Stomach (tissue), 4 donors: Measurements from ENCODE around the gene ALG9.

Source experiments
- POLR2A ChIP-seq, 4 donors: fragments of 450-650 bp; IDR thresholded peaks; one replicate each; pipeline ENCODE4 v1.6.1; 2016; ENCODE audit warnings: antibody characterized with exemption in 4 of 4, control low read depth in 2 of 4, mild to moderate bottlenecking in 1 of 4, moderate library complexity in 1 of 4
- POLR2AphosphoS5 ChIP-seq, 3 donors: sonication (generic); formaldehyde crosslinking; IDR thresholded peaks; one replicate each; pipeline ENCODE4 v1.6.1; 2016; ENCODE audit warnings: antibody characterized with exemption in 3 of 3
- TF ChIP-seq, protein P1 (sequence below), 7 experiments: fragments of 450-650 bp in 4 of 7; fragments of 200-600 bp in 3 of 7; sonication (generic) in 3 of 7; IDR thresholded peaks; one replicate each; pipeline ENCODE4 v1.5.1; 2016 to 2019; ENCODE audit warnings: antibody characterized with exemption in 7 of 7, control low read depth in 2 of 7, mild to moderate bottlenecking in 1 of 7

DNA sequence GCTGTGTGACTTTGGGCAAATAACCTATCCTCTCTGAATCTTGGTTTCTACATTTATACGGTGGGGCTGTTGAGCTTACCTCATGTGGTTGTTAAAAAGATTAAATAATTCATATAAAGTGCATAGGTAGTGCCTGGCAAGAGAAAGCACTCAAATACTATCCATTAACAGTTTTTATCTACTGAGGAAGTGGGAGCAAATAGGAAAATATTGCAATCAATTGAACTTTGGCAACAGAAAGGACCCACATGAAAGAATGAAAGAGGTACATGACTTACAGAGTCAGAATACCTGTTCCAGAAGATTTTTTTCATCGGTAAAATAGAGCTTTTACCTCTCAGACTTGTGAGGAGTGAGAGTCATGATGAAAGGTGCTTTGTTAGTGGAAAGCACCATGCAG, 98.8 kb downstream of the ALG9 start:
- no peak for TF ChIP-seq POLR2AphosphoS5 (IDR thresholded peaks at IDR 0.05)
- TF ChIP-seq, protein P1, sequence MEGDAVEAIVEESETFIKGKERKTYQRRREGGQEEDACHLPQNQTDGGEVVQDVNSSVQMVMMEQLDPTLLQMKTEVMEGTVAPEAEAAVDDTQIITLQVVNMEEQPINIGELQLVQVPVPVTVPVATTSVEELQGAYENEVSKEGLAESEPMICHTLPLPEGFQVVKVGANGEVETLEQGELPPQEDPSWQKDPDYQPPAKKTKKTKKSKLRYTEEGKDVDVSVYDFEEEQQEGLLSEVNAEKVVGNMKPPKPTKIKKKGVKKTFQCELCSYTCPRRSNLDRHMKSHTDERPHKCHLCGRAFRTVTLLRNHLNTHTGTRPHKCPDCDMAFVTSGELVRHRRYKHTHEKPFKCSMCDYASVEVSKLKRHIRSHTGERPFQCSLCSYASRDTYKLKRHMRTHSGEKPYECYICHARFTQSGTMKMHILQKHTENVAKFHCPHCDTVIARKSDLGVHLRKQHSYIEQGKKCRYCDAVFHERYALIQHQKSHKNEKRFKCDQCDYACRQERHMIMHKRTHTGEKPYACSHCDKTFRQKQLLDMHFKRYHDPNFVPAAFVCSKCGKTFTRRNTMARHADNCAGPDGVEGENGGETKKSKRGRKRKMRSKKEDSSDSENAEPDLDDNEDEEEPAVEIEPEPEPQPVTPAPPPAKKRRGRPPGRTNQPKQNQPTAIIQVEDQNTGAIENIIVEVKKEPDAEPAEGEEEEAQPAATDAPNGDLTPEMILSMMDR (IDR thresholded peaks at IDR 0.05) = no peak
- TF ChIP-seq POLR2A (IDR thresholded peaks at IDR 0.05) = no peak
